ENCODE measurements around the gene ALKBH6. TPM values are rescaled to one million over a fixed set of nuclear protein-coding genes. Genes with fewer than 3 reads are reported as not detected.
A peak's percentile ranks its signal among the peaks of the same experiment; 100 is the strongest.

ALKBH6 gene
- total RNA-seq, 2 donors from 2014 or later: 39.1 to 69.6 TPM

- Mint-ChIP-seq H3K9me3 (no peaks in the 10 kb centered on the region), H3K4me3 (no peak overlapping the region), H3K36me3 (ENCODE audit: low read depth) (no peaks in the 10 kb centered on the region), H3K4me1 (peaks cover 6% of the 10 kb centered on the region), H3K27ac (no peak overlapping the region), H3K27me3 (peaks cover 2% of the 10 kb centered on the region)
- no peak for ATAC-seq (replicated peaks)
These were observed 40.5 kb downstream of the ALKBH6 start for GRCh38 chr19:35973487-35973886.

DNA sequence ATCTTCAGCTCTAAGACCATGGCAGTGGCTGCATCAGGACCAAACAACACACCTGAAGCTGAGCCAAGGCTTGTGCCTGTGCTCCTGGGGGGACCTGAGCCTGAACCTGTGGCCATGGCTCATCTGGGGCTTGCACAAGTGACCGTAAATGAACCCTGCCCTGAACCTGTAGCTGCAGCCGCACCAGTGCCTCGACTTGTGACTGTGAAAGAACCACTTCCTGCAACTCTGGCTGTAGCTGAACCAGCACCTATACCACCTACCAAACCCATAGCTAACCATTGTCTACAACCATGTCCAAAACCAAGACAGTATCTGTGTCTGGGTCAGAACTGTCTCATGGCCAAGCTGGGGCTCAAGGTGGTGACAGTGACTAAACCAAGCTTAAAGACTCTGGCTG is 47.2 kb downstream of the ALKBH6 start:
- peaks cover 6% of the 10 kb centered on the region for H3K4me1 Mint-ChIP-seq
- no peak for ATAC-seq (replicated peaks)
- H3K27me3 Mint-ChIP-seq: no peaks in the 10 kb centered on the region
- no peaks in the 10 kb centered on the region for H3K9me3 Mint-ChIP-seq
- no peaks in the 10 kb centered on the region for H3K36me3 Mint-ChIP-seq (ENCODE audit: low read depth)
- H3K27ac Mint-ChIP-seq: no peak overlapping the region
- no peak overlapping the region for H3K4me3 Mint-ChIP-seq

- no peaks in the 10 kb centered on the region for H3K36me3 Mint-ChIP-seq (ENCODE audit: low read depth)
- ATAC-seq (replicated peaks): no peak
- H3K9me3 Mint-ChIP-seq: no peaks in the 10 kb centered on the region
- H3K27ac Mint-ChIP-seq: no peak overlapping the region
- H3K4me3 Mint-ChIP-seq: no peak overlapping the region
- H3K27me3 Mint-ChIP-seq: no peaks in the 10 kb centered on the region
- H3K4me1 Mint-ChIP-seq: peaks cover 1% of the 10 kb centered on the region
These were observed 50.5 kb downstream of the ALKBH6 start for GRCh38 chr19:35963514-35963913.

DNA sequence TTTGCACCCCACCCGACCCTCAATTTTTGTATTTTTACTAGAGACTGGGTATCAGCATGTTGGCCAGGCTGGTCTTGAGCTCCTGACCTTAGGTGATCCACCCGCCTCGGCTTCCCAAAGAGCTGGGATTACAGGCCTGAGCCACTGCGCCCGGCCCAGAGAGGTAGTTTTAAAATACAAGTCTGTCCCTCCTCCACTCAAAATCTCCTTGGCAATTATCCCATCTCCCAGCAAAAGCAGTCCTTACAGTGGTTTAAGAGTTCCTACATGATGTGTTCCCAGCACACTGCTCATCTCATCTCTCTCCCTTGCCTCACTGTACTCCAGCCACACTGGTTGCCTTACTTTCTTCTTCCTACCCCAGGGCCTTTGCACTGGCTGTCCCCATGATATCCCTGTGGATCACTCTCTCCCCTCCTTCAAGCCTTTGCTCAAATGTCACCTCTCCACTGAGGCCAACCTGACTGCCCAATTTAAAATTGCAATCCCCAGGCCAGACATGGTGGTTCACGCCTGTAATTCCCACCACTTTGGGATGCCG is 53.5 kb downstream of the ALKBH6 start:
- H3K4me1 Mint-ChIP-seq: peaks cover 4% of the 10 kb centered on the region
- H3K9me3 Mint-ChIP-seq: no peaks in the 10 kb centered on the region
- no peaks in the 10 kb centered on the region for H3K36me3 Mint-ChIP-seq (ENCODE audit: low read depth)
- no peak for ATAC-seq (replicated peaks)
- H3K27ac Mint-ChIP-seq: no peak overlapping the region
- H3K27me3 Mint-ChIP-seq: no peaks in the 10 kb centered on the region
- H3K4me3 Mint-ChIP-seq: peak overlapping the region; percentile 74

- Mint-ChIP-seq H3K9me3 (no peaks in the 10 kb centered on the region), H3K36me3 (ENCODE audit: low read depth) (no peaks in the 10 kb centered on the region), H3K27ac (no peak overlapping the region), H3K27me3 (no peaks in the 10 kb centered on the region), H3K4me3 (peak overlapping the region; percentile 74), H3K4me1 (peaks cover 7% of the 10 kb centered on the region)
- no peak for ATAC-seq (replicated peaks)
These were observed 54.1 kb downstream of the ALKBH6 start for GRCh38 chr19:35959968-35960320.

Other genes with a start within 250 kb of the ALKBH6 start
- 10 to 100 TPM; 40.3 to 71.7 TPM for gene ARHGAP33, start 238.6 kb downstream of the ALKBH6 start, total RNA-seq
- gene PRODH2, start 201.4 kb downstream of the ALKBH6 start, total RNA-seq: under 1 TPM in 1 of 2 donors, not detected in 1; 0.13 TPM
- under 1 TPM in 1 of 2 donors, not detected in 1; 0.05 TPM for gene NPHS1, start 161.7 kb downstream of the ALKBH6 start, total RNA-seq
- gene KIRREL2, start 157.3 kb downstream of the ALKBH6 start, total RNA-seq: 1 to 10 TPM; 1.0 to 1.4 TPM
- 1 to 10 TPM; 2.3 to 2.6 TPM for gene APLP1, start 145.6 kb downstream of the ALKBH6 start, total RNA-seq
- gene NFKBID, start 113.7 kb downstream of the ALKBH6 start, total RNA-seq: 100 to 1,000 TPM in 1 of 2 donors, 10 to 100 TPM in 1; 35.8 to 113 TPM
- gene HCST, start 111.7 kb downstream of the ALKBH6 start, total RNA-seq: 10 to 100 TPM; 45.5 to 47.6 TPM
- gene TYROBP, start 105.9 kb downstream of the ALKBH6 start, total RNA-seq: not detected
- 10 to 100 TPM in 1 of 2 donors, 1 to 10 TPM in 1; 9.8 to 15.1 TPM for gene LRFN3, start 77.8 kb downstream of the ALKBH6 start, total RNA-seq
- 10 to 100 TPM; 17.5 to 26.0 TPM for gene SDHAF1, start 19.0 kb downstream of the ALKBH6 start, total RNA-seq
- gene SYNE4, start 5.4 kb downstream of the ALKBH6 start, total RNA-seq: 1 to 10 TPM; 1.5 to 3.9 TPM
- gene CLIP3, start 18.7 kb upstream of the ALKBH6 start, total RNA-seq: 1 to 10 TPM in 1 of 2 donors, under 1 TPM in 1; 0.89 to 7.1 TPM
- gene THAP8, start 40.1 kb upstream of the ALKBH6 start, total RNA-seq: 1 to 10 TPM; 2.3 to 7.9 TPM
- 10 to 100 TPM; 19.3 to 33.2 TPM for gene WDR62, start 40.7 kb upstream of the ALKBH6 start, total RNA-seq
- not detected for gene OVOL3, start 96.9 kb upstream of the ALKBH6 start, total RNA-seq
- 10 to 100 TPM; 32.4 to 58.0 TPM for gene POLR2I, start 100.7 kb upstream of the ALKBH6 start, total RNA-seq
- 100 to 1,000 TPM; 105 to 162 TPM for gene TBCB, start 101.3 kb upstream of the ALKBH6 start, total RNA-seq
- 100 to 1,000 TPM; 259 to 374 TPM for gene CAPNS1, start 125.9 kb upstream of the ALKBH6 start, total RNA-seq
- not detected for gene COX7A1, start 138.2 kb upstream of the ALKBH6 start, total RNA-seq
- gene ZNF565, start 200.5 kb upstream of the ALKBH6 start, total RNA-seq: 1 to 10 TPM; 3.0 to 6.5 TPM
- 10 to 100 TPM; 72.8 to 83.8 TPM for gene ZNF146, start 200.9 kb upstream of the ALKBH6 start, total RNA-seq

All from activated T-helper 17 cell treated with anti-CD3 and anti-CD28 coated beads, Interleukin-2, amount 50 U/mL, for 72 hours (primary cell).